HepG2 (cell line): ENCODE measurements around the gene ADGRF1. TPM values are rescaled to one million over a fixed set of nuclear protein-coding genes. Genes with fewer than 3 reads are reported as not detected.

Experiments
- ATF2 ChIP-seq: sonication (generic); formaldehyde crosslinking; IDR thresholded peaks from 2 replicates; pipeline ENCODE4 v1.4.0; 2020; ENCODE audit warnings: missing genetic modification reagents
- CAMTA2 ChIP-seq: sonication (generic); formaldehyde crosslinking; IDR thresholded peaks from 2 replicates; pipeline ENCODE4 v1.4.0; 2020; ENCODE audit warnings: mild to moderate bottlenecking, missing genetic modification reagents, borderline replicate concordance
- CCDC6 ChIP-seq: sonication (generic); formaldehyde crosslinking; IDR thresholded peaks from 2 replicates; pipeline ENCODE4 v1.8.1; 2022; ENCODE audit warnings: mild to moderate bottlenecking, missing genetic modification reagents, moderate library complexity
- ESRRA ChIP-seq: sonication (generic); formaldehyde crosslinking; IDR thresholded peaks from 2 replicates; pipeline ENCODE4 v1.5.1; 2020; ENCODE audit warnings: mild to moderate bottlenecking, low read depth, missing genetic modification reagents
- GATAD1 ChIP-seq: IDR thresholded peaks from 2 replicates; pipeline ENCODE4 v1.6.1; 2016; ENCODE audit warnings: missing genetic modification reagents, missing compliant biosample characterization
- JUND ChIP-seq: sonication (generic); formaldehyde crosslinking; IDR thresholded peaks from 2 replicates; pipeline ENCODE4 v1.8.0; 2022; ENCODE audit warnings: mild to moderate bottlenecking, missing genetic modification reagents
- KAT7 ChIP-seq: IDR thresholded peaks from 2 replicates; pipeline ENCODE4 v1.6.1; 2018; ENCODE audit warnings: borderline replicate concordance, missing compliant biosample characterization
- MIER3 ChIP-seq: IDR thresholded peaks from 2 replicates; pipeline ENCODE4 v1.6.1; 2016; ENCODE audit warnings: missing compliant biosample characterization, borderline replicate concordance
- NCOR1 ChIP-seq: fragments of 200-600 bp; sonication (generic); IDR thresholded peaks from 2 replicates; pipeline ENCODE4 v1.7.0; 2017; ENCODE audit warnings: antibody characterized with exemption, low read length, borderline replicate concordance
- REST ChIP-seq, 2 experiments: IDR thresholded peaks; 2 replicates each; pipeline ENCODE4 v1.6.1; 2011 to 2012; ENCODE audit warnings: low read length in 2 of 2, borderline replicate concordance in 1 of 2, low read depth in 1 of 2, mild to moderate bottlenecking in 1 of 2, moderate library complexity in 1 of 2
- SOX13 ChIP-seq, 3 experiments: fragments of 450-650 bp in 1 of 3; sonication (generic) in 1 of 3; formaldehyde crosslinking in 1 of 3; IDR thresholded peaks in 2 of 3; conservative IDR thresholded peaks in 1 of 3; 2 replicates each; pipeline versions ENCODE4 v1.5.0 to v1.6.1; 2016 to 2020; ENCODE audit warnings: antibody characterized with exemption in 1 of 3, mild to moderate bottlenecking in 1 of 3, missing compliant biosample characterization in 1 of 3, missing genetic modification reagents in 1 of 3, moderate library complexity in 1 of 3
- SP4 ChIP-seq: sonication (generic); formaldehyde crosslinking; IDR thresholded peaks from 2 replicates; pipeline ENCODE4 v1.8.1; 2023; ENCODE audit warnings: mild to moderate bottlenecking, missing genetic modification reagents
- SRSF1 ChIP-seq: fragments of 200-400 bp; formaldehyde crosslinking; optimal IDR thresholded peaks from 2 replicates; pipeline ENCODE3; 2017; ENCODE audit warnings: mild to moderate bottlenecking, low read depth, low read length, moderate library complexity
- THAP9 ChIP-seq: sonication (generic); formaldehyde crosslinking; IDR thresholded peaks from 2 replicates; pipeline ENCODE4; 2020; ENCODE audit warnings: missing genetic modification reagents, mild to moderate bottlenecking, borderline replicate concordance
- ZNF354B ChIP-seq: sonication (generic); formaldehyde crosslinking; IDR thresholded peaks from 2 replicates; pipeline ENCODE4 v1.8.0; 2022; ENCODE audit warnings: mild to moderate bottlenecking, missing genetic modification reagents
- ZNF501 ChIP-seq: sonication (generic); formaldehyde crosslinking; IDR thresholded peaks from 2 replicates; pipeline ENCODE4 v1.5.1; 2020; ENCODE audit warnings: mild to moderate bottlenecking, moderate library complexity, missing genetic modification reagents
- ZNF644 ChIP-seq: IDR thresholded peaks from 2 replicates; pipeline ENCODE4 v1.6.1; 2016; ENCODE audit warnings: low read depth
- polyA plus RNA-seq, 8 experiments: library from polyadenylated mRNA; depleted of rRNA in 3 of 8; stranded (reverse) in 7 of 8; unstranded in 1 of 8; fragments of >200 nt; fragmentation: Illumina TruSeq in 4 of 8; extraction: Trizol in 4 of 8; gene quantifications; 2 replicates each; pipeline versions ENCODE4 v1.2.1 to v1.2.3, GENCODE V29; 2011 to 2016; ENCODE audit warnings: low read depth in 4 of 8, missing spikeins in 1 of 8, mixed read lengths in 1 of 8; ENCODE audit not compliant: insufficient read depth in 1 of 8
- total RNA-seq, 5 experiments: library from RNA; depleted of rRNA; stranded (reverse); fragments of >200 nt; fragmentation: Illumina TruSeq; extraction: Trizol; gene quantifications; 2 replicates each; pipeline ENCODE4 v1.2.3, GENCODE V29; 2016; ENCODE audit warnings: low read depth in 1 of 5

Gene ADGRF1
- total and polyA plus RNA-seq, 2 of the 13 experiments (the other 11 are each of a cell fraction or from before 2014, with no cell fraction given) = not detected

GRCh38 chr6:47061309-47062300 lies 19.5 kb upstream of the ADGRF1 start (continued):
- no peak for TF ChIP-seq SRSF1
- no peak for TF ChIP-seq SP4 (CRISPR knock-in tag)
- TF ChIP-seq MIER3 (CRISPR knock-in tag) = peak; percentile 71
- 0 out of 4 replicates have a peak, but pooled peaks of 1 of the 2 experiments have one; percentile 7 for TF ChIP-seq REST (IDR thresholded peaks at IDR 0.05; ENCODE audit: borderline replicate concordance in 1 of 2, low read depth in 1 of 2, low read length in 2 of 2)
- 0 out of 2 replicates have a peak, but pooled peaks have one; percentile 36 for TF ChIP-seq THAP9
- 0 out of 2 replicates have a peak, but pooled peaks have one; percentile 21 for TF ChIP-seq CCDC6 (CRISPR knock-in tag)
- TF ChIP-seq ZNF501 (CRISPR knock-in tag) = 0 out of 2 replicates have a peak, but pooled peaks have one; percentile 18
- no peak for TF ChIP-seq ZNF354B (CRISPR knock-in tag)
- TF ChIP-seq NCOR1 = peak; percentile 72; the same call in 1 of the 2 replicates
- TF ChIP-seq JUND (CRISPR knock-in tag) = no peak; the same call in 1 of the 2 replicates
- 0 out of 2 replicates have a peak, but pooled peaks have one; percentile 17 for TF ChIP-seq GATAD1 (CRISPR knock-in tag)
- TF ChIP-seq ESRRA (CRISPR knock-in tag) = peak; percentile 96
- no peak for TF ChIP-seq SOX13 (IDR thresholded peaks at IDR 0.05)
- TF ChIP-seq SOX13 (CRISPR knock-in tag; conservative IDR thresholded peaks at IDR 0.05 in 1 of 2, IDR thresholded peaks at IDR 0.05 in 1 of 2) = peak in 1 of 2 experiments; percentile 63; a peak in 2 of 4 replicates
- TF ChIP-seq KAT7 (CRISPR knock-in tag) = no peak
- TF ChIP-seq ATF2 (CRISPR knock-in tag) = 0 out of 2 replicates have a peak, but pooled peaks have one; percentile 12
- TF ChIP-seq CAMTA2 (CRISPR knock-in tag) = 0 out of 2 replicates have a peak, but pooled peaks have one; percentile 33
- peak; percentile 100 for TF ChIP-seq ZNF644 (CRISPR knock-in tag)
